Activated CD8-positive, alpha-beta memory T cell treated with anti-CD3 and anti-CD28 coated beads, Interleukin-2, amount 10 ng/mL, durations not matched to agents 7 days and 5 days (primary cell): Measurements from ENCODE around the gene SLC25A13. TPM values are rescaled to one million over a fixed set of nuclear protein-coding genes. Genes with fewer than 3 reads are reported as not detected.
A peak's percentile ranks its signal among the peaks of the same experiment; 100 is the strongest.
"Not testable (repeated sequence)": the region's sequence is repeated elsewhere in the genome, so short reads cannot be mapped to it uniquely, and the experiment has no call there.

Experiments
- ATAC-seq: fragments of 150-1000 bp; cut with Tn5 transposase; one replicate; pipeline ENCODE4 v1.10.0; 2021; ENCODE audit warnings: moderate library complexity
- CTCF ChIA-PET: fragments of 350-600 bp; sonication (Branson Sonifier 250); formaldehyde crosslinking; loops from one replicate; lab custom pipeline; 2021; ENCODE audit warnings: antibody characterized with exemption; lab: Charles Lee
- DNase-seq: peaks from one replicate; pipeline ENCODE4 v3.0.0-alpha.2; 2020
- H3K27ac Mint-ChIP-seq: one replicate; pipeline ENCODE4 v1.8.0; 2021; ENCODE audit warnings: mild to moderate bottlenecking, mixed read lengths
- H3K27me3 Mint-ChIP-seq: one replicate; pipeline ENCODE4 v1.8.0; 2021; ENCODE audit warnings: mixed read lengths
- H3K36me3 Mint-ChIP-seq: one replicate; pipeline ENCODE4 v1.8.0; 2021; ENCODE audit warnings: mild to moderate bottlenecking, mixed read lengths
- H3K4me1 Mint-ChIP-seq: one replicate; pipeline ENCODE4 v1.8.0; 2021; ENCODE audit warnings: mixed read lengths
- H3K4me3 Mint-ChIP-seq: one replicate; pipeline ENCODE4 v1.8.0; 2021; ENCODE audit warnings: mild to moderate bottlenecking, moderate library complexity, mixed read lengths
- H3K9me3 Mint-ChIP-seq: one replicate; pipeline ENCODE4 v1.8.0; 2022; ENCODE audit warnings: low read depth, mixed read lengths
- total RNA-seq, 2 experiments: library from RNA; stranded (reverse); gene quantifications; one replicate each; pipeline ENCODE4 v1.2.3, GENCODE V29; 2021

SLC25A13 gene, protein sequence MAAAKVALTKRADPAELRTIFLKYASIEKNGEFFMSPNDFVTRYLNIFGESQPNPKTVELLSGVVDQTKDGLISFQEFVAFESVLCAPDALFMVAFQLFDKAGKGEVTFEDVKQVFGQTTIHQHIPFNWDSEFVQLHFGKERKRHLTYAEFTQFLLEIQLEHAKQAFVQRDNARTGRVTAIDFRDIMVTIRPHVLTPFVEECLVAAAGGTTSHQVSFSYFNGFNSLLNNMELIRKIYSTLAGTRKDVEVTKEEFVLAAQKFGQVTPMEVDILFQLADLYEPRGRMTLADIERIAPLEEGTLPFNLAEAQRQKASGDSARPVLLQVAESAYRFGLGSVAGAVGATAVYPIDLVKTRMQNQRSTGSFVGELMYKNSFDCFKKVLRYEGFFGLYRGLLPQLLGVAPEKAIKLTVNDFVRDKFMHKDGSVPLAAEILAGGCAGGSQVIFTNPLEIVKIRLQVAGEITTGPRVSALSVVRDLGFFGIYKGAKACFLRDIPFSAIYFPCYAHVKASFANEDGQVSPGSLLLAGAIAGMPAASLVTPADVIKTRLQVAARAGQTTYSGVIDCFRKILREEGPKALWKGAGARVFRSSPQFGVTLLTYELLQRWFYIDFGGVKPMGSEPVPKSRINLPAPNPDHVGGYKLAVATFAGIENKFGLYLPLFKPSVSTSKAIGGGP
- total RNA-seq = 10 to 100 TPM in 1 of 2 experiments, 1 to 10 TPM in 1; 7.9 to 10.4 TPM

GRCh38 chr7:96321658-96322372 is at the start of gene SLC25A13:
Gene SLC25A13 (minus strand): TSS chr7:96322098. CDS start chr7:96321956, 142 bp downstream.
- Mint-ChIP-seq H3K4me1 (peaks cover 20% of the 10 kb centered on the region), H3K4me3 (peak within 1 kb of the TSS; percentile 79), H3K27me3 (no peaks in the 10 kb centered on the region), H3K27ac (peak within 1 kb of the TSS; percentile 84), H3K9me3 (no peaks in the 10 kb centered on the region), H3K36me3 (peaks cover 2% of the 10 kb centered on the region)
- DNase-seq (peak; percentile 72), ATAC-seq (peak; percentile 85)
- CTCF ChIA-PET = no interaction called here

GRCh38 chr7:96365916-96366315 is 44.0 kb upstream of the SLC25A13 start:
- DNase-seq, H3K27ac Mint-ChIP-seq, ATAC-seq, H3K9me3 Mint-ChIP-seq, H3K36me3 Mint-ChIP-seq, H3K4me3 Mint-ChIP-seq, H3K4me1 Mint-ChIP-seq, CTCF ChIA-PET: not testable (repeated sequence)
- H3K27me3 Mint-ChIP-seq = peaks cover 13% of the 10 kb centered on the region

GRCh38 chr7:96361116-96361857 is 39.4 kb upstream of the SLC25A13 start:
- Mint-ChIP-seq H3K4me1 (no peaks in the 10 kb centered on the region), H3K36me3 (no peaks in the 10 kb centered on the region), H3K27me3 (peaks cover 8% of the 10 kb centered on the region), H3K4me3 (no peak overlapping the region), H3K9me3 (no peaks in the 10 kb centered on the region), H3K27ac (no peak overlapping the region)
- CTCF ChIA-PET = no interaction called here
- DNase-seq = no peak
- ATAC-seq = no peak

DNA sequence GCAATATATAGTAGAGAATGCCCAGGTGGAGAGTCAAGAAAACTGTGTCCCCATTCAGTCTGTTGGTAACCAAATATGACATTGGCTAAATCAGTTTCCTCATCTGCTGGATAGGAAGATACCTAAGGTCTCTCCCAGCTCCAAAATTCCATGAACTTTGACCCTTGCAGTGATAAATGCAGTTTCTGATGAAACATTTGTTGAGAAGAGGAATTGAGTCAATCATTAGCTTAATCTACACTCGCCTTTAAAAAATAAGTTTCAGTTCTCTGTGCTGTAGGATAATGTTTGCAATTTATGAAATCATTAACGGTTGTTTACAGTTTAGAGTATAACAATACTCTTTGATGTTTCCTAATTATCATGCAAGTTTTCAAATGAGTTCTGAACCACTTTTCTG is 38.0 kb upstream of the SLC25A13 start:
- DNase-seq (no peak), ATAC-seq (no peak)
- no peaks in the 10 kb centered on the region for H3K36me3 Mint-ChIP-seq
- H3K4me3 Mint-ChIP-seq = no peak overlapping the region
- peaks cover 8% of the 10 kb centered on the region for H3K27me3 Mint-ChIP-seq
- no peaks in the 10 kb centered on the region for H3K4me1 Mint-ChIP-seq
- no peaks in the 10 kb centered on the region for H3K9me3 Mint-ChIP-seq
- no peak overlapping the region for H3K27ac Mint-ChIP-seq
- CTCF ChIA-PET = no interaction called here

GRCh38 chr7:96358236-96358971 is 36.5 kb upstream of the SLC25A13 start:
- not testable (repeated sequence) for H3K27me3 Mint-ChIP-seq, H3K36me3 Mint-ChIP-seq, DNase-seq, H3K4me3 Mint-ChIP-seq, ATAC-seq, H3K27ac Mint-ChIP-seq, H3K9me3 Mint-ChIP-seq, H3K4me1 Mint-ChIP-seq
- CTCF ChIA-PET = interaction anchor here (0.8 kb wide), 1 partner anchor 25 kb away, joined by 3 read pairs; no protein-coding TSS in a partner anchor

DNA sequence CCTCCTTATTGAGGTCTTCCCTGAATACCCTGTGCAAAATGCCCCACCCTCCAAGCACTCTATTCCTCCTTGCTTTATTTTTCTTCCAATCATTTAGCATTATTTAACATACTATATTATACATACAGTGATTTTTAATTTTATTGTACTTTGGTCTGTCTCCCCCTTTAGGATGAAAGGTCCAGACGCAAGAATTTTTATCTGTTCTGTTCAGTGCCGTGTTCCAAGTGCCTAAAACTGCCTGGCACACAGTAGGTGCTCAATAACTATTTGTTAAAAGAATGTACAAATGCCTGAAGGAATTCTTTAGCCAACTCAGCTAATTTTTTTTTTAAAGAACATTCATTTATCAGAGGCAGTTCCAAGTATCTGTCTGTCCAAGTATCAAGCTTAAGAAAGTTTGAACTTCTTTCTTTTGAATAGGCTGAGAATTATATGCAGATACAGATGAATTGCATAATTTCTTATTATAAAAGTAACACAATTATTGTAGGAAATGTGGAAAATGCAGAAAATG is 34.1 kb upstream of the SLC25A13 start:
- DNase-seq = no peak
- CTCF ChIA-PET = no interaction called here
- Mint-ChIP-seq H3K27me3 (peaks cover 6% of the 10 kb centered on the region), H3K4me3 (no peak overlapping the region), H3K27ac (no peak overlapping the region), H3K9me3 (no peaks in the 10 kb centered on the region), H3K4me1 (no peaks in the 10 kb centered on the region), H3K36me3 (no peaks in the 10 kb centered on the region)
- ATAC-seq = no peak

DNA sequence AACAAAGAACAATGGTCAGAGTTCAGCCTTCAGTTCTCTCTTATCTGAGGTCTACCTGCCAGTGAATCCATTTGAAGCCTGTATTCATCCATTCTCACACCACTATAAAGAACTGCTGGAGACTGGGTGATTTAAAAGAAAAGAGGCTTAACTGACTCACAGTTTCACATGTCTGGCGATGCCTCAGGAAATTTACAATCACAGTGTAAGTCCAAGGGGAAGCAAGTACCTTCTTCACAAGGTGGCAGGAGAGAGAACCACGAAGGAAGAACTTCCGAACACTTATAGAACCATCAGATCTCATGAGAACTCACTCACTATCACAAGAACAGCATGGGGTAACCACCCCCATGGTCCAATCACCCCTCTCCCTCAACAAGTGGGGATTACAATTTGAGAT is 33.0 kb upstream of the SLC25A13 start:
- no peak overlapping the region for H3K4me3 Mint-ChIP-seq
- CTCF ChIA-PET = no interaction called here
- H3K27me3 Mint-ChIP-seq = peaks cover 7% of the 10 kb centered on the region
- no peak for DNase-seq
- H3K9me3 Mint-ChIP-seq = no peaks in the 10 kb centered on the region
- H3K4me1 Mint-ChIP-seq = no peaks in the 10 kb centered on the region
- H3K36me3 Mint-ChIP-seq = no peaks in the 10 kb centered on the region
- H3K27ac Mint-ChIP-seq = no peak overlapping the region
- no peak for ATAC-seq

DNA sequence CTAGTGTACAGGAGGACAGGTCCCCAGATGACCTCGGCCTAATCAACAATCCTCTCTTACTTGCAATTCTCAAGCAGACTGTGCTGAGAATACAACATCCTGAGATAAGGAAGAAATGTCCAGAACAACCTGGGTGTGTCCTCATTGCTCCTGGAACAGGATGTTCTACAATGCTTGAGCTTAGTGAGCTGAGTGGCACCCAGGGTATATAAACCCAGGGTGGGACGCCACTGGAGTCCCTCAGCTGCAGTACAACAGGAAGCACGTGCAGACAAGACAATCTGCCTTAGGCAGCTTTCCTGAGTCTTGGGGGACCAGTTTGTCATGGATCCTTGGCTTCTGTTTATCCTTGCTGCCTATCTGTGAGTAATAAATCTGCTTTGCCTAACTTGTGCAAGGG is 27.7 kb upstream of the SLC25A13 start:
- no peak for DNase-seq
- Mint-ChIP-seq H3K27me3 (peaks cover 11% of the 10 kb centered on the region), H3K4me3 (no peak overlapping the region), H3K27ac (no peak overlapping the region), H3K36me3 (no peaks in the 10 kb centered on the region), H3K4me1 (no peaks in the 10 kb centered on the region), H3K9me3 (no peaks in the 10 kb centered on the region)
- CTCF ChIA-PET = no interaction called here
- no peak for ATAC-seq

GRCh38 chr7:96347471-96347870 is 25.6 kb upstream of the SLC25A13 start:
- H3K36me3 Mint-ChIP-seq = no peaks in the 10 kb centered on the region
- H3K4me1 Mint-ChIP-seq = no peaks in the 10 kb centered on the region
- H3K27ac Mint-ChIP-seq = no peak overlapping the region
- H3K9me3 Mint-ChIP-seq = no peaks in the 10 kb centered on the region
- no peak for ATAC-seq
- no peak overlapping the region for H3K4me3 Mint-ChIP-seq
- peaks cover 12% of the 10 kb centered on the region for H3K27me3 Mint-ChIP-seq
- DNase-seq = no peak
- CTCF ChIA-PET = no interaction called here

DNA sequence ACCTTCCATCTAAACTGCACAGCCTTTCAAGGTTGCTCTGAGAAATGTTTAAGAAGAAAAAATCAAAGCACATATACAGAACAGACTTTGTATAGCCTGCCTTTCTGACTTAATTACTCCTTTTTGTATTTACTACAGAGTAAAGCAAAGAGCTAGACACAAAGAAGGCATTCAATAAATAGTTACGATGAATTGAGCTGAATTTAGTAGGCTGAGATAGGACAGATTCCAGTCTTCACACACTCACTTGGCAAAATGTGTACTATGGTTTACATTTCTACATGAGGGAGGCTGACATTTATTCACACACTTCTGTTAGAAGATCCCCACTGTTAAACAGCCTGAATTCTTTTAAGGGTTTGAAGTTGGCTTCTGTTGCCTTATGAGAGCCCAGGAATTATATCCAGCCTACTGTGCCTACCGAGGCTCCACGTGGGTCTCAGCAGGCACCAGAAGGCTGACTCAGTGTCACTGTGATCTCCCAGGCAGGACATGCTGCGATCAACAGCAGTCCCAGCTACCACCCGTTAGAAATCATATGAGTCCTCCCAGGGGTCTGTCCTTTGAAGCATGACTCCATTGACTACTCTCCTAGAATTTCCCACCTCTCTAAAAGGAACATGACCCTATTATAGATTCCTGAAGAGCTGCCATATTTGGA is 24.5 kb upstream of the SLC25A13 start:
- ATAC-seq (no peak), DNase-seq (no peak)
- CTCF ChIA-PET = no interaction called here
- H3K4me3 Mint-ChIP-seq = no peak overlapping the region
- H3K27ac Mint-ChIP-seq = no peak overlapping the region
- H3K27me3 Mint-ChIP-seq = peaks cover 15% of the 10 kb centered on the region
- H3K36me3 Mint-ChIP-seq = no peaks in the 10 kb centered on the region
- H3K4me1 Mint-ChIP-seq = no peaks in the 10 kb centered on the region
- no peaks in the 10 kb centered on the region for H3K9me3 Mint-ChIP-seq

DNA sequence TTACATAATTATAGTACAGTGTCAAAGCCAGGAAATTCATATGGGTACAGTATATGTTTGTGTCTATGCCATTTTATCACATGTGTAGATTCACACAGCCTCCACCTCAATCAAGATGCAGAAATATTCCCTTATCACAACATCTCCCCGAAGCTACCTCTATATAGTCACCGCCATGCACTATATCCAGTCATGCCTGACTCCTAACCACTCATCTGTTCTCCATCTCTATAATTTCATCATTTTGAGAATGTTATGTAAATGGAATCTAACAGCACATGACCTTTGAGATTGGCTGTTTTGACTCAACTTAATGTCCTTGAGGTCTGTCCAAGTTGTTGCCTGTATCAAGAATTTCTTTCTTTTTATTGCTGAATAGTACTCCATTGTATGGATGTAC is 22.3 kb upstream of the SLC25A13 start:
- Mint-ChIP-seq H3K27me3 (peaks cover 20% of the 10 kb centered on the region), H3K9me3 (no peaks in the 10 kb centered on the region), H3K4me1 (no peaks in the 10 kb centered on the region), H3K4me3 (no peak overlapping the region), H3K36me3 (no peaks in the 10 kb centered on the region), H3K27ac (no peak overlapping the region)
- CTCF ChIA-PET = no interaction called here
- ATAC-seq (no peak), DNase-seq (no peak)

DNA sequence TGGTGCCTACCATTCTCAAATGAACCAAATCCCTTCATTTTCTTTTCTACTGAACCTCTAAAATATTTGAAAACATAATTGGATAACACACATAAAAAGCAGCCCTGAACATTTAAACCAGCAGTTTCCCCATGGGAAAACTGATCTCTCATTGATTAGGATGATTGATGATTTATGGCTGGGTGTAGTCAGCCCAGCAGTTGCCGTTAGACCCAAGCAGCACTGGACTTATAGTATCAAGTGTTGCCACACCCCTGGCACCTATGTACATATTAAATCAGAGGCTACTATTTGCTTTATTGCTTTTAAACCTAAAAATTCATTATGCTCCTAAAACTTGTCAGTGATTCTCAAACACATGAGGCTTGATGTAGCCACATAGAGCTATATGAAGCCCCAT is 20.2 kb upstream of the SLC25A13 start:
- Mint-ChIP-seq H3K27me3 (peaks cover 22% of the 10 kb centered on the region), H3K4me3 (no peak overlapping the region), H3K27ac (no peak overlapping the region), H3K9me3 (no peaks in the 10 kb centered on the region), H3K36me3 (no peaks in the 10 kb centered on the region), H3K4me1 (no peaks in the 10 kb centered on the region)
- CTCF ChIA-PET = no interaction called here
- ATAC-seq = no peak
- DNase-seq = no peak
